Astrocyte (in vitro differentiated cells and primary cell): ENCODE data around the gene BCAN. TPM values are rescaled to one million over a fixed set of nuclear protein-coding genes. Genes with fewer than 3 reads are reported as not detected.

Source experiments
- DNase-seq: peaks from one replicate; pipeline ENCODE4 v3.0.0-alpha.2; 2010; ENCODE audit warnings: low read depth
- FAIRE-seq: peaks from 2 replicates; lab custom pipeline; 2011; peaks lifted over from hg19 to GRCh38; lab: Jason Lieb, UNC
- H2AFZ ChIP-seq: 2 replicates; pipeline ENCODE4 v1.6.0; 2012; ENCODE audit warnings: low read depth, low read length, inconsistent platforms
- H3K27ac ChIP-seq: 2 replicates; pipeline ENCODE4 v1.5.1; 2011; ENCODE audit warnings: low read depth, low read length, inconsistent platforms
- H3K27me3 ChIP-seq: 2 replicates; pipeline ENCODE4 v1.6.0; 2011; ENCODE audit warnings: low read length, inconsistent platforms; ENCODE audit not compliant: insufficient read depth
- H3K36me3 ChIP-seq: 2 replicates; pipeline ENCODE4 v1.5.1; 2011; ENCODE audit warnings: low read length, inconsistent platforms; ENCODE audit not compliant: insufficient read depth
- H3K4me1 ChIP-seq: 2 replicates; pipeline ENCODE4 v1.5.1; 2011; ENCODE audit warnings: low read length, inconsistent platforms; ENCODE audit not compliant: insufficient read depth
- H3K4me2 ChIP-seq: 2 replicates; pipeline ENCODE4 v1.6.0; 2012; ENCODE audit warnings: low read length, inconsistent platforms
- H3K4me3 ChIP-seq: 2 replicates; pipeline ENCODE4 v1.5.1; 2011; ENCODE audit warnings: low read depth, mild to moderate bottlenecking, low read length, inconsistent platforms; ENCODE audit not compliant: insufficient read depth
- H3K79me2 ChIP-seq: 2 replicates; pipeline ENCODE4 v1.6.0; 2012; ENCODE audit warnings: mild to moderate bottlenecking, low read length, inconsistent platforms; ENCODE audit not compliant: insufficient read depth
- H3K9ac ChIP-seq: 2 replicates; pipeline ENCODE4 v1.6.0; 2012; ENCODE audit warnings: mild to moderate bottlenecking, low read length, inconsistent platforms
- H3K9me3 ChIP-seq: 2 replicates; pipeline ENCODE4 v1.5.1; 2012; ENCODE audit warnings: low read depth, mild to moderate bottlenecking, low read length, inconsistent platforms; ENCODE audit not compliant: insufficient read depth
- H4K20me1 ChIP-seq: 2 replicates; pipeline ENCODE4 v1.6.0; 2012; ENCODE audit warnings: low read length, inconsistent platforms; ENCODE audit not compliant: insufficient read depth
- H3K27ac Mint-ChIP-seq: one replicate; pipeline ENCODE4 v1.8.0; 2021; ENCODE audit warnings: mild to moderate bottlenecking, mixed read lengths; ENCODE audit not compliant: unreplicated experiment
- H3K27me3 Mint-ChIP-seq: one replicate; pipeline ENCODE4 v1.8.0; 2021; ENCODE audit warnings: low read depth, mixed read lengths; ENCODE audit not compliant: unreplicated experiment
- H3K36me3 Mint-ChIP-seq: one replicate; pipeline ENCODE4 v1.8.0; 2021; ENCODE audit warnings: low read depth, mixed read lengths; ENCODE audit not compliant: unreplicated experiment
- H3K4me1 Mint-ChIP-seq: one replicate; pipeline ENCODE4 v1.8.0; 2021; ENCODE audit warnings: low read depth, mixed read lengths; ENCODE audit not compliant: unreplicated experiment
- H3K4me3 Mint-ChIP-seq: one replicate; pipeline ENCODE4 v1.8.0; 2021; ENCODE audit warnings: mild to moderate bottlenecking, moderate library complexity, mixed read lengths; ENCODE audit not compliant: unreplicated experiment
- H3K9me3 Mint-ChIP-seq: one replicate; pipeline ENCODE4 v1.8.0; 2021; ENCODE audit warnings: mild to moderate bottlenecking, mixed read lengths; ENCODE audit not compliant: unreplicated experiment
- CTCF ChIP-seq: IDR thresholded peaks from 2 replicates; pipeline ENCODE4 v1.5.1; 2011; ENCODE audit warnings: low read depth, mild to moderate bottlenecking, inconsistent platforms, low read length, moderate library complexity; ENCODE audit not compliant: insufficient read depth
- EZH2 ChIP-seq: IDR thresholded peaks from 2 replicates; pipeline ENCODE4 v1.6.1; 2012; ENCODE audit warnings: mild to moderate bottlenecking, low read length, inconsistent platforms; ENCODE audit not compliant: insufficient read depth
- total RNA-seq: library from RNA; stranded (reverse); gene quantifications from 2 replicates; pipeline ENCODE4 v1.2.1, GENCODE V29; 2021

Gene BCAN
- total RNA-seq, 1 donor from 2014 or later = 0.41 TPM

- H3K27ac Mint-ChIP-seq = peak overlapping the region; percentile 78
- H3K4me3 Mint-ChIP-seq = no peak overlapping the region
- Histone ChIP-seq H3K27ac (no peak overlapping the region), H3K27me3 (peaks cover 2% of the 10 kb centered on the region), H3K4me3 (no peak overlapping the region), H3K9me3 (no peaks in the 10 kb centered on the region), H3K36me3 (no peaks in the 10 kb centered on the region), H3K4me1 (peaks cover 25% of the 10 kb centered on the region), H3K79me2 (no peaks in the 10 kb centered on the region), H4K20me1 (no peaks in the 10 kb centered on the region), H3K4me2 (no peak overlapping the region), H3K9ac (no peak overlapping the region), H2AFZ (no peak overlapping the region)
- H3K27me3 Mint-ChIP-seq = no peaks in the 10 kb centered on the region
- H3K36me3 Mint-ChIP-seq = peaks cover 10% of the 10 kb centered on the region
- no peak for DNase-seq
- peaks cover 48% of the 10 kb centered on the region for H3K4me1 Mint-ChIP-seq
- FAIRE-seq = no peak
- TF ChIP-seq EZH2 (no peak), CTCF (no peak)
- H3K9me3 Mint-ChIP-seq = peaks cover 3% of the 10 kb centered on the region
Measured at GRCh38 chr1:156693848-156694689, 52.2 kb downstream of the BCAN start.

- peaks cover 46% of the 10 kb centered on the region for H3K4me1 Mint-ChIP-seq
- TF ChIP-seq CTCF = no peak
- TF ChIP-seq EZH2 = no peak
- no peaks in the 10 kb centered on the region for H4K20me1 ChIP-seq
- no peak overlapping the region for H3K4me3 ChIP-seq
- H3K4me3 Mint-ChIP-seq = no peak overlapping the region
- H3K4me2 ChIP-seq = no peak overlapping the region
- H3K36me3 ChIP-seq = no peaks in the 10 kb centered on the region
- DNase-seq = no peak
- peaks cover 2% of the 10 kb centered on the region for H3K9me3 ChIP-seq
- H3K4me1 ChIP-seq = peaks cover 22% of the 10 kb centered on the region
- no peaks in the 10 kb centered on the region for H3K79me2 ChIP-seq
- no peaks in the 10 kb centered on the region for H3K27me3 Mint-ChIP-seq
- H3K27ac Mint-ChIP-seq = no peak overlapping the region
- H2AFZ ChIP-seq = no peak overlapping the region
- no peak overlapping the region for H3K9ac ChIP-seq
- no peak for FAIRE-seq
- peaks cover 3% of the 10 kb centered on the region for H3K9me3 Mint-ChIP-seq
- peaks cover 2% of the 10 kb centered on the region for H3K27me3 ChIP-seq
- H3K36me3 Mint-ChIP-seq = peaks cover 12% of the 10 kb centered on the region
- no peak overlapping the region for H3K27ac ChIP-seq
Measured at GRCh38 chr1:156694690-156694962, 52.7 kb downstream of the BCAN start.

GRCh38 chr1:156696755-156697154, 54.8 kb downstream of the BCAN start:
- Mint-ChIP-seq H3K4me3 (no peak overlapping the region), H3K9me3 (peaks cover 3% of the 10 kb centered on the region), H3K36me3 (peaks cover 25% of the 10 kb centered on the region), H3K4me1 (peaks cover 36% of the 10 kb centered on the region), H3K27me3 (no peaks in the 10 kb centered on the region), H3K27ac (no peak overlapping the region)
- peaks cover 2% of the 10 kb centered on the region for H3K27me3 ChIP-seq
- H3K27ac ChIP-seq = no peak overlapping the region
- no peaks in the 10 kb centered on the region for H4K20me1 ChIP-seq
- no peak for FAIRE-seq
- H3K4me1 ChIP-seq = peaks cover 14% of the 10 kb centered on the region
- H3K79me2 ChIP-seq = no peaks in the 10 kb centered on the region
- H3K4me2 ChIP-seq = no peak overlapping the region
- H2AFZ ChIP-seq = no peak overlapping the region
- peaks cover 2% of the 10 kb centered on the region for H3K9me3 ChIP-seq
- H3K4me3 ChIP-seq = no peak overlapping the region
- no peak overlapping the region for H3K9ac ChIP-seq
- DNase-seq = no peak
- TF ChIP-seq EZH2 (no peak), CTCF (no peak)
- H3K36me3 ChIP-seq = no peaks in the 10 kb centered on the region
